ENCODE results near the gene ITIH3. TPM values are rescaled to one million over a fixed set of nuclear protein-coding genes. Genes with fewer than 3 reads are reported as not detected.

The ITIH3 gene
- total and polyA plus RNA-seq, 10 of the 15 experiments (the other 5 are each of a cell fraction or from before 2014, with no cell fraction given), result 0.07 to 0.17 (median 0.15) TPM; not detected in 7

DNA sequence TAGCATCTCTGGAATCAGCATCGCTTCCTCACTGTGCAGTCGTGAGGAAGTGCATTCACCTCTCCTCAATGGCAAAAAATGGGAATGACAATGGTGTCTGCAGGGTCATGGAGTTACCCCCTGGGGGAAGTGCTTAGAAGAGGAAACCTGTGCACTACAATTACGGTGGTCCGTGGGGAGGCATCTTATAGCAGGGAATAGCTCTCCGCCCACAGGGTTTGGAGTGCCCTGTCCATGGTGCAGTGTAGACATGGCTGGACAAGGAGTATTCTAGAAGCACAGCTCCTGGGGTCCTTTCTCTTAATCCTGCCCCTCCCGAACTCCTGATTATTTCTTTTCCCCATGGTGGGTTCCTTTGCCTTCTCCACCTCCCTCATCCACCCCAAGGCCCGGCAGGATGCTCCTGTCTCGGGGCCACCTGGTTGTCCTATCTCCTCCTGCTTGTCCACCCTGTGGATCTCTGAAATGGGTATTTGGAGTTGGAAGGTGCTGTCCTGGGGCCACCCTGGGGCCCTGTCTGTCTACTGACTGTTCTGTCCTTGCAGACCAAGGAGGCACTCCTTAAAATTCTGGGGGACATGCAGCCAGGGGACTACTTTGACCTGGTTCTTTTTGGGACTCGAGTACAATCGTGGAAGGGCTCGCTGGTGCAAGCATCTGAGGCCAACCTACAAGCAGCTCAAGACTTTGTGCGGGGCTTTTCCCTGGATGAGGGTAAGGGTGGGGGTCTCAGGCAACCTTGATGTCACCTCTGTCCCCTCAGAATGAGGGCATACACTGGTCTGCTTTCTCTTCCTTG, 12.0 kb upstream of the ITIH3 start:
- no peaks in the 10 kb centered on the region for H3K9me3 ChIP-seq (replicated peaks; ENCODE audit: control insufficient read depth, insufficient read depth, low read length)
- H3K27me3 ChIP-seq (replicated peaks in 1 of 2; ENCODE audit: control insufficient read depth in 2 of 2, insufficient read depth in 2 of 2, low read length in 1 of 2), result no peaks in the 10 kb centered on the region; a peak in 1 of 4 replicates
- no TSS peak for BruUV-seq (replicated peaks)
- H3K4me1 ChIP-seq (ENCODE audit: control insufficient read depth, insufficient read depth, low read length), result peaks cover 11% of the 10 kb centered on the region
- TF ChIP-seq, protein P1, sequence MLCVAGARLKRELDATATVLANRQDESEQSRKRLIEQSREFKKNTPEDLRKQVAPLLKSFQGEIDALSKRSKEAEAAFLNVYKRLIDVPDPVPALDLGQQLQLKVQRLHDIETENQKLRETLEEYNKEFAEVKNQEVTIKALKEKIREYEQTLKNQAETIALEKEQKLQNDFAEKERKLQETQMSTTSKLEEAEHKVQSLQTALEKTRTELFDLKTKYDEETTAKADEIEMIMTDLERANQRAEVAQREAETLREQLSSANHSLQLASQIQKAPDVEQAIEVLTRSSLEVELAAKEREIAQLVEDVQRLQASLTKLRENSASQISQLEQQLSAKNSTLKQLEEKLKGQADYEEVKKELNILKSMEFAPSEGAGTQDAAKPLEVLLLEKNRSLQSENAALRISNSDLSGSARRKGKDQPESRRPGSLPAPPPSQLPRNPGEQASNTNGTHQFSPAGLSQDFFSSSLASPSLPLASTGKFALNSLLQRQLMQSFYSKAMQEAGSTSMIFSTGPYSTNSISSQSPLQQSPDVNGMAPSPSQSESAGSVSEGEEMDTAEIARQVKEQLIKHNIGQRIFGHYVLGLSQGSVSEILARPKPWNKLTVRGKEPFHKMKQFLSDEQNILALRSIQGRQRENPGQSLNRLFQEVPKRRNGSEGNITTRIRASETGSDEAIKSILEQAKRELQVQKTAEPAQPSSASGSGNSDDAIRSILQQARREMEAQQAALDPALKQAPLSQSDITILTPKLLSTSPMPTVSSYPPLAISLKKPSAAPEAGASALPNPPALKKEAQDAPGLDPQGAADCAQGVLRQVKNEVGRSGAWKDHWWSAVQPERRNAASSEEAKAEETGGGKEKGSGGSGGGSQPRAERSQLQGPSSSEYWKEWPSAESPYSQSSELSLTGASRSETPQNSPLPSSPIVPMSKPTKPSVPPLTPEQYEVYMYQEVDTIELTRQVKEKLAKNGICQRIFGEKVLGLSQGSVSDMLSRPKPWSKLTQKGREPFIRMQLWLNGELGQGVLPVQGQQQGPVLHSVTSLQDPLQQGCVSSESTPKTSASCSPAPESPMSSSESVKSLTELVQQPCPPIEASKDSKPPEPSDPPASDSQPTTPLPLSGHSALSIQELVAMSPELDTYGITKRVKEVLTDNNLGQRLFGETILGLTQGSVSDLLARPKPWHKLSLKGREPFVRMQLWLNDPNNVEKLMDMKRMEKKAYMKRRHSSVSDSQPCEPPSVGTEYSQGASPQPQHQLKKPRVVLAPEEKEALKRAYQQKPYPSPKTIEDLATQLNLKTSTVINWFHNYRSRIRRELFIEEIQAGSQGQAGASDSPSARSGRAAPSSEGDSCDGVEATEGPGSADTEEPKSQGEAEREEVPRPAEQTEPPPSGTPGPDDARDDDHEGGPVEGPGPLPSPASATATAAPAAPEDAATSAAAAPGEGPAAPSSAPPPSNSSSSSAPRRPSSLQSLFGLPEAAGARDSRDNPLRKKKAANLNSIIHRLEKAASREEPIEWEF (IDR thresholded peaks at IDR 0.05; ENCODE audit: insufficient replicate concordance, low read depth, low read length), result no peak
- TF ChIP-seq, protein P2, sequence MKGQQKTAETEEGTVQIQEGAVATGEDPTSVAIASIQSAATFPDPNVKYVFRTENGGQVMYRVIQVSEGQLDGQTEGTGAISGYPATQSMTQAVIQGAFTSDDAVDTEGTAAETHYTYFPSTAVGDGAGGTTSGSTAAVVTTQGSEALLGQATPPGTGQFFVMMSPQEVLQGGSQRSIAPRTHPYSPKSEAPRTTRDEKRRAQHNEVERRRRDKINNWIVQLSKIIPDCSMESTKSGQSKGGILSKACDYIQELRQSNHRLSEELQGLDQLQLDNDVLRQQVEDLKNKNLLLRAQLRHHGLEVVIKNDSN (IDR thresholded peaks at IDR 0.05; ENCODE audit: borderline replicate concordance, extremely low read length, insufficient read depth, low read depth, low read length), result peak; percentile 1
- intact Hi-C loops (cut with micrococcal nuclease; ENCODE audit: unreplicated experiment), result no loop called here
- no peak overlapping the region for H3K4me3 ChIP-seq
- CTCF ChIA-PET, result interaction anchor here (1.3 to 1.4 kb wide), 2 partner anchors 11 to 41 kb away, joined by 3 read pairs; no protein-coding TSS in a partner anchor
- no peaks in the 10 kb centered on the region for H4K20me1 ChIP-seq (ENCODE audit: control insufficient read depth, insufficient read depth)
- SMC1A ChIA-PET (ENCODE audit: uncharacterized antibody, unreplicated experiment), result no interaction called here
- H3K36me3 ChIP-seq (ENCODE audit: control insufficient read depth in 2 of 2, insufficient read depth in 2 of 2, low read length in 1 of 2), result no peaks in the 10 kb centered on the region
- H3K9ac ChIP-seq (ENCODE audit: control insufficient read depth, insufficient read depth, low read length), result no peak overlapping the region
- FAIRE-seq (no peak), ATAC-seq (no peak), DNase-seq (ENCODE audit: low read depth, low spot score) (no peak)
- no peak overlapping the region for H2AFZ ChIP-seq (ENCODE audit: control insufficient read depth, low read depth, low read length)
- in situ Hi-C loops (cut with MboI), result no loop called here
- H3K4me2 ChIP-seq (ENCODE audit: control insufficient read depth, insufficient read depth), result no peak overlapping the region
- RAD21 ChIA-PET (ENCODE audit: unreplicated experiment), result no interaction called here
- no peak overlapping the region for H3K27ac ChIP-seq (ENCODE audit: control insufficient read depth, insufficient read depth)
- POLR2A ChIA-PET, result no interaction called here
- no peaks in the 10 kb centered on the region for H3K79me2 ChIP-seq (ENCODE audit: control insufficient read depth, insufficient read depth, low read length)
- WGBS (ENCODE audit: insufficient coverage, insufficient replicate concordance, low lambda C conversion rate, missing lambda C conversion rate), result 56% methylated on average over 12 of the region's 12 CpGs
